Measurements from ENCODE around the gene DPYSL5. TPM values are rescaled to one million over a fixed set of nuclear protein-coding genes. Genes with fewer than 3 reads are reported as not detected.

Gene DPYSL5
- total RNA-seq, 1 donor from 2014 or later, result 0.63 TPM

GRCh38 chr2:26988058-26988860, 140.3 kb downstream of the DPYSL5 start:
- H3K4me3 ChIP-seq (ENCODE audit: low read depth, low read length), result no peak overlapping the region
- DNase-seq (ENCODE audit: low read depth), result peak; percentile 52
- no peak for TF ChIP-seq CTCF (conservative IDR thresholded peaks at IDR 0.05; ENCODE audit: low read depth, low read length)

- no peak for DNase-seq (ENCODE audit: low read depth)
- no peak for TF ChIP-seq CTCF (conservative IDR thresholded peaks at IDR 0.05; ENCODE audit: low read depth, low read length)
- no peak overlapping the region for H3K4me3 ChIP-seq (ENCODE audit: low read depth, low read length)
Measured at GRCh38 chr2:26989156-26989555, 141.2 kb downstream of the DPYSL5 start.

GRCh38 chr2:26991717-26992116, 143.8 kb downstream of the DPYSL5 start:
- no peak for DNase-seq (ENCODE audit: low read depth)
- no peak for TF ChIP-seq CTCF (conservative IDR thresholded peaks at IDR 0.05; ENCODE audit: low read depth, low read length)
- no peak overlapping the region for H3K4me3 ChIP-seq (ENCODE audit: low read depth, low read length)

GRCh38 chr2:26993768-26994167, 145.8 kb downstream of the DPYSL5 start:
- no peak for TF ChIP-seq CTCF (conservative IDR thresholded peaks at IDR 0.05; ENCODE audit: low read depth, low read length)
- DNase-seq (ENCODE audit: low read depth), result no peak
- H3K4me3 ChIP-seq (ENCODE audit: low read depth, low read length), result no peak overlapping the region

- DNase-seq (ENCODE audit: low read depth), result no peak
- TF ChIP-seq CTCF (conservative IDR thresholded peaks at IDR 0.05; ENCODE audit: low read depth, low read length), result no peak
- no peak overlapping the region for H3K4me3 ChIP-seq (ENCODE audit: low read depth, low read length)
Measured at GRCh38 chr2:26994983-26995382, 147.1 kb downstream of the DPYSL5 start.

- TF ChIP-seq CTCF (conservative IDR thresholded peaks at IDR 0.05; ENCODE audit: low read depth, low read length), result no peak
- no peak overlapping the region for H3K4me3 ChIP-seq (ENCODE audit: low read depth, low read length)
- DNase-seq (ENCODE audit: low read depth), result no peak
Measured at GRCh38 chr2:26997394-26997793, 149.5 kb downstream of the DPYSL5 start.

GRCh38 chr2:26998323-26998722, 150.4 kb downstream of the DPYSL5 start:
- H3K4me3 ChIP-seq (ENCODE audit: low read depth, low read length), result no peak overlapping the region
- TF ChIP-seq CTCF (conservative IDR thresholded peaks at IDR 0.05; ENCODE audit: low read depth, low read length), result no peak
- DNase-seq (ENCODE audit: low read depth), result no peak
